HepG2 (cell line): Measurements from ENCODE around the gene TBC1D20. TPM values are rescaled to one million over a fixed set of nuclear protein-coding genes. Genes with fewer than 3 reads are reported as not detected.

Experiments used
- ADNP ChIP-seq: sonication (generic); formaldehyde crosslinking; IDR thresholded peaks from 2 replicates; pipeline ENCODE4 v1.4.0; 2020; ENCODE audit warnings: missing genetic modification reagents
- AKNA ChIP-seq: sonication (generic); formaldehyde crosslinking; IDR thresholded peaks from 2 replicates; pipeline ENCODE4 v1.4.0; 2020; ENCODE audit warnings: missing genetic modification reagents, borderline replicate concordance
- ATF2 ChIP-seq: sonication (generic); formaldehyde crosslinking; IDR thresholded peaks from 2 replicates; pipeline ENCODE4 v1.4.0; 2020; ENCODE audit warnings: missing genetic modification reagents
- ATF7 ChIP-seq, 2 experiments: fragments of 450-650 bp in 1 of 2; sonication (generic) in 1 of 2; formaldehyde crosslinking in 1 of 2; IDR thresholded peaks; 2 replicates each; pipeline versions ENCODE4 v1.4.0 to v1.6.1; 2016 to 2020; ENCODE audit warnings: antibody characterized with exemption in 1 of 2, mild to moderate bottlenecking in 1 of 2, missing genetic modification reagents in 1 of 2
- BRD4 ChIP-seq: sonication (generic); formaldehyde crosslinking; IDR thresholded peaks from 2 replicates; pipeline ENCODE4 v1.4.0; 2020; ENCODE audit warnings: missing genetic modification reagents
- E2F2 ChIP-seq: sonication (generic); formaldehyde crosslinking; IDR thresholded peaks from 2 replicates; pipeline ENCODE4 v1.4.0; 2020; ENCODE audit warnings: missing genetic modification reagents, borderline replicate concordance
- KDM6A ChIP-seq: IDR thresholded peaks from 2 replicates; pipeline ENCODE4 v1.6.1; 2016; ENCODE audit warnings: low read depth
- MXD1 ChIP-seq: sonication (generic); formaldehyde crosslinking; IDR thresholded peaks from 2 replicates; pipeline ENCODE4 v1.4.0; 2020; ENCODE audit warnings: mild to moderate bottlenecking, missing genetic modification reagents
- MYPOP ChIP-seq: sonication (generic); formaldehyde crosslinking; IDR thresholded peaks from 2 replicates; pipeline ENCODE4 v1.8.1; 2023; ENCODE audit warnings: mild to moderate bottlenecking, moderate library complexity, missing genetic modification reagents
- NR2F2 ChIP-seq: IDR thresholded peaks from 2 replicates; pipeline ENCODE4 v1.6.1; 2012; ENCODE audit warnings: low read depth, inconsistent platforms, borderline replicate concordance
- ONECUT2 ChIP-seq: sonication (generic); formaldehyde crosslinking; IDR thresholded peaks from 2 replicates; pipeline ENCODE4 v1.4.0; 2020; ENCODE audit warnings: missing genetic modification reagents
- TFAP4 ChIP-seq: sonication (generic); IDR thresholded peaks from 2 replicates; pipeline ENCODE4 v1.6.1; 2016; ENCODE audit warnings: low read depth, borderline replicate concordance
- ZFY ChIP-seq: sonication (generic); formaldehyde crosslinking; IDR thresholded peaks from 2 replicates; pipeline ENCODE4 v1.4.0; 2020; ENCODE audit warnings: missing genetic modification reagents
- ZNF354B ChIP-seq: sonication (generic); formaldehyde crosslinking; IDR thresholded peaks from 2 replicates; pipeline ENCODE4 v1.8.0; 2022; ENCODE audit warnings: mild to moderate bottlenecking, missing genetic modification reagents
- ZNF501 ChIP-seq: sonication (generic); formaldehyde crosslinking; IDR thresholded peaks from 2 replicates; pipeline ENCODE4 v1.5.1; 2020; ENCODE audit warnings: mild to moderate bottlenecking, moderate library complexity, missing genetic modification reagents
- ZNF574 ChIP-seq: sonication (generic); formaldehyde crosslinking; IDR thresholded peaks from 2 replicates; pipeline ENCODE4 v1.4.0; 2020; ENCODE audit warnings: missing genetic modification reagents
- ZNF816 ChIP-seq: sonication (generic); formaldehyde crosslinking; IDR thresholded peaks from 2 replicates; pipeline ENCODE4 v1.8.0; 2022; ENCODE audit warnings: missing genetic modification reagents, mild to moderate bottlenecking, borderline replicate concordance
- polyA plus RNA-seq, 8 experiments: library from polyadenylated mRNA; depleted of rRNA in 3 of 8; stranded (reverse) in 7 of 8; unstranded in 1 of 8; fragments of >200 nt; fragmentation: Illumina TruSeq in 4 of 8; extraction: Trizol in 4 of 8; gene quantifications; 2 replicates each; pipeline versions ENCODE4 v1.2.1 to v1.2.3, GENCODE V29; 2011 to 2016; ENCODE audit warnings: low read depth in 4 of 8, missing spikeins in 1 of 8, mixed read lengths in 1 of 8; ENCODE audit not compliant: insufficient read depth in 1 of 8
- total RNA-seq, 5 experiments: library from RNA; depleted of rRNA; stranded (reverse); fragments of >200 nt; fragmentation: Illumina TruSeq; extraction: Trizol; gene quantifications; 2 replicates each; pipeline ENCODE4 v1.2.3, GENCODE V29; 2016; ENCODE audit warnings: low read depth in 1 of 5

The TBC1D20 gene
- total and polyA plus RNA-seq, 2 of the 13 experiments (the other 11 are each of a cell fraction or from before 2014, with no cell fraction given): 36.6 to 47.1 TPM

GRCh38 chr20:402496-402885 is 59.8 kb downstream of the TBC1D20 start (continued):
- TF ChIP-seq MYPOP (CRISPR knock-in tag) (no peak), ZNF816 (CRISPR knock-in tag) (0 out of 2 replicates have a peak, but pooled peaks have one; percentile 71), ZNF574 (0 out of 2 replicates have a peak, but pooled peaks have one; percentile 39), AKNA (CRISPR knock-in tag) (no peak), ATF7 (IDR thresholded peaks at IDR 0.05) (no peak), ATF7 (CRISPR knock-in tag; IDR thresholded peaks at IDR 0.05) (no peak), ADNP (CRISPR knock-in tag) (peak; percentile 87; the same call in 1 of the 2 replicates), MXD1 (CRISPR knock-in tag) (no peak), BRD4 (CRISPR knock-in tag) (0 out of 2 replicates have a peak, but pooled peaks have one; percentile 20), ATF2 (no peak), TFAP4 (no peak), KDM6A (no peak), E2F2 (no peak), ONECUT2 (CRISPR knock-in tag) (no peak), ZNF354B (CRISPR knock-in tag) (no peak), NR2F2 (no peak), ZNF501 (CRISPR knock-in tag) (0 out of 2 replicates have a peak, but pooled peaks have one; percentile 12), ZFY (CRISPR knock-in tag) (0 out of 2 replicates have a peak, but pooled peaks have one; percentile 9)
